H9 (cell line): ENCODE results near the gene TMEM158. TPM values are rescaled to one million over a fixed set of nuclear protein-coding genes. Genes with fewer than 3 reads are reported as not detected.

Source experiments
- DNase-seq: peaks from one replicate; pipeline ENCODE4 v3.0.0-alpha.2; 2017
- H2AFZ ChIP-seq: one replicate; pipeline ENCODE4 v1.6.1; 2013; ENCODE audit warnings: mild to moderate bottlenecking, low read length, control low read depth, moderate library complexity
- H2AK5ac ChIP-seq: 2 replicates; pipeline ENCODE4 v1.6.1; 2013; ENCODE audit warnings: low read length, control low read depth, mixed read lengths; ENCODE audit not compliant: insufficient read length
- H2BK120ac ChIP-seq: one replicate; pipeline ENCODE4 v1.6.1; 2013; ENCODE audit warnings: low read depth, mild to moderate bottlenecking, low read length, control low read depth, inconsistent platforms; ENCODE audit not compliant: poor library complexity, severe bottlenecking
- H2BK12ac ChIP-seq: 2 replicates; pipeline ENCODE4 v1.6.1; 2013; ENCODE audit warnings: low read length, control low read depth, mixed read lengths, low read depth; ENCODE audit not compliant: insufficient read length
- H2BK15ac ChIP-seq: 2 replicates; pipeline ENCODE4 v1.6.1; 2013; ENCODE audit warnings: low read depth, low read length, control low read depth
- H2BK20ac ChIP-seq: one replicate; pipeline ENCODE4 v1.6.1; 2013; ENCODE audit warnings: low read depth, mild to moderate bottlenecking, low read length, control low read depth, inconsistent platforms; ENCODE audit not compliant: poor library complexity, severe bottlenecking
- H2BK5ac ChIP-seq: 2 replicates; pipeline ENCODE4 v1.6.1; 2013; ENCODE audit warnings: low read length, control low read depth, mixed read lengths; ENCODE audit not compliant: insufficient read length
- H3K14ac ChIP-seq: 2 replicates; pipeline ENCODE4 v1.6.1; 2013; ENCODE audit warnings: low read length, control low read depth; ENCODE audit not compliant: insufficient read depth
- H3K18ac ChIP-seq: 2 replicates; pipeline ENCODE4 v1.6.1; 2013; ENCODE audit warnings: low read depth, mild to moderate bottlenecking, mixed read lengths, low read length, control low read depth; ENCODE audit not compliant: insufficient read length
- H3K23ac ChIP-seq: 2 replicates; pipeline ENCODE4 v1.6.1; 2013; ENCODE audit warnings: low read length, control low read depth, mixed read lengths, low read depth; ENCODE audit not compliant: insufficient read length
- H3K23me2 ChIP-seq: 2 replicates; pipeline ENCODE4 v1.6.1; 2013; ENCODE audit warnings: low read depth, mild to moderate bottlenecking, mixed read lengths, low read length, control low read depth; ENCODE audit not compliant: insufficient read length, poor library complexity, severe bottlenecking
- H3K27ac ChIP-seq: 2 replicates; pipeline ENCODE4 v1.5.1; 2013; ENCODE audit warnings: low read length, control low read depth, mixed read lengths, low read depth; ENCODE audit not compliant: insufficient read length
- H3K27me3 ChIP-seq: 2 replicates; pipeline ENCODE4 v1.6.1; 2013; ENCODE audit warnings: low read length, control low read depth, inconsistent platforms; ENCODE audit not compliant: insufficient read depth
- H3K4ac ChIP-seq: 2 replicates; pipeline ENCODE4 v1.6.1; 2013; ENCODE audit warnings: low read depth, mild to moderate bottlenecking, control low read depth, inconsistent platforms, low read length, moderate library complexity
- H3K4me1 ChIP-seq: 2 replicates; pipeline ENCODE4 v1.6.1; 2013; ENCODE audit warnings: low read length, control low read depth, inconsistent platforms; ENCODE audit not compliant: insufficient read depth
- H3K4me2 ChIP-seq: 2 replicates; pipeline ENCODE4 v1.6.1; 2013; ENCODE audit warnings: low read length, control low read depth, mixed read lengths; ENCODE audit not compliant: insufficient read length, insufficient read depth
- H3K56ac ChIP-seq: 2 replicates; pipeline ENCODE4 v1.6.1; 2013; ENCODE audit warnings: low read depth, mild to moderate bottlenecking, mixed read lengths, low read length, control low read depth; ENCODE audit not compliant: insufficient read length
- H3K79me1 ChIP-seq: 2 replicates; pipeline ENCODE4 v1.6.1; 2013; ENCODE audit warnings: low read depth, mild to moderate bottlenecking, moderate library complexity, low read length, control low read depth, inconsistent platforms; ENCODE audit not compliant: insufficient read depth, poor library complexity, severe bottlenecking
- H3K79me2 ChIP-seq: 2 replicates; pipeline ENCODE4 v1.6.1; 2013; ENCODE audit warnings: low read length, control low read depth, inconsistent platforms; ENCODE audit not compliant: insufficient read depth
- H3K9ac ChIP-seq: 2 replicates; pipeline ENCODE4 v1.6.1; 2013; ENCODE audit warnings: low read length, control low read depth, mixed read lengths; ENCODE audit not compliant: insufficient read length; ENCODE audit errors: extremely low read depth
- H3K9me3 ChIP-seq: one replicate; pipeline ENCODE4 v1.6.1; 2013; ENCODE audit warnings: low read depth, low read length, inconsistent platforms; ENCODE audit not compliant: control insufficient read depth
- H3T11ph ChIP-seq: one replicate; pipeline ENCODE4 v1.6.1; 2013; ENCODE audit warnings: mild to moderate bottlenecking, low read length, control low read depth, inconsistent platforms
- H4K20me1 ChIP-seq: one replicate; pipeline ENCODE4 v1.6.1; 2013; ENCODE audit not compliant: control insufficient read depth, insufficient read length, insufficient read depth
- H4K5ac ChIP-seq: 2 replicates; pipeline ENCODE4 v1.6.1; 2013; ENCODE audit warnings: low read depth, mild to moderate bottlenecking, mixed read lengths, low read length, control low read depth; ENCODE audit not compliant: insufficient read length
- H4K8ac ChIP-seq: replicated peaks from 2 replicates; pipeline ENCODE4 v1.6.1; 2013; ENCODE audit warnings: low read length, control low read depth, mixed read lengths, low read depth; ENCODE audit not compliant: insufficient read length
- H4K91ac ChIP-seq: 2 replicates; pipeline ENCODE4 v1.6.1; 2013; ENCODE audit warnings: low read depth, mild to moderate bottlenecking, moderate library complexity, mixed read lengths, low read length, control low read depth; ENCODE audit not compliant: insufficient read length
- H3K27ac Mint-ChIP-seq, 3 experiments: 2 replicates in 2 of 3; 3 replicates in 1 of 3; pipeline ENCODE4 v1.8.0; 2020 to 2021; ENCODE audit warnings: mixed read lengths in 3 of 3, mild to moderate bottlenecking in 1 of 3, moderate library complexity in 1 of 3
- H3K27me3 Mint-ChIP-seq: 2 replicates; pipeline ENCODE4 v1.8.0; 2021; ENCODE audit warnings: low read depth, mild to moderate bottlenecking, moderate library complexity, mixed read lengths
- H3K36me3 Mint-ChIP-seq, 3 experiments: 2 replicates in 2 of 3; 3 replicates in 1 of 3; pipeline ENCODE4 v1.8.0; 2020 to 2021; ENCODE audit warnings: low read depth in 3 of 3, mixed read lengths in 3 of 3; ENCODE audit not compliant: insufficient read depth in 1 of 3
- H3K4me1 Mint-ChIP-seq, 2 experiments: 2 replicates each; pipeline ENCODE4 v1.8.0; 2020; ENCODE audit warnings: mixed read lengths in 2 of 2
- H3K4me3 Mint-ChIP-seq, 2 experiments: 2 replicates in 1 of 2; 3 replicates in 1 of 2; pipeline ENCODE4 v1.8.0; 2020 to 2021; ENCODE audit warnings: mild to moderate bottlenecking in 2 of 2, mixed read lengths in 2 of 2, moderate library complexity in 1 of 2
- H3K9me3 Mint-ChIP-seq, 2 experiments: 2 replicates in 1 of 2; 3 replicates in 1 of 2; pipeline ENCODE4 v1.8.0; 2020; ENCODE audit warnings: mild to moderate bottlenecking in 2 of 2, mixed read lengths in 2 of 2, moderate library complexity in 1 of 2
- WGBS: extraction: QIAGEN DNeasy Blood & Tissue Kit; methylation state at CpG from one replicate; pipeline ENCODE4 v1.1.7; 2013; ENCODE audit warnings: missing lambda C conversion rate, low lambda C conversion rate, mixed read lengths; ENCODE audit not compliant: insufficient read length; ENCODE audit errors: extremely low coverage; 5-methylcytosine and 5-hydroxymethylcytosine counted together
- total RNA-seq: library from RNA; stranded (reverse); gene quantifications from 2 replicates; pipeline ENCODE4 v1.2.1, GENCODE V29; 2021
- TF ChIP-seq, protein P1 (sequence below): fragments of 200-600 bp; sonication (generic); conservative IDR thresholded peaks from 3 replicates; pipeline ENCODE4 v1.8.0; 2021; ENCODE audit warnings: antibody characterized with exemption, mild to moderate bottlenecking

The TMEM158 gene
- total RNA-seq, 1 experiment from 2014 or later: 29.1 TPM

GRCh38 chr3:45272828-45273470, 46.9 kb upstream of the TMEM158 start:
- H3K9ac ChIP-seq: no peak overlapping the region
- H3K56ac ChIP-seq: no peak overlapping the region
- H3K23me2 ChIP-seq: no peaks in the 10 kb centered on the region
- no peak for DNase-seq
- no peak overlapping the region for H3T11ph ChIP-seq
- H2AK5ac ChIP-seq: no peak overlapping the region
- H3K36me3 Mint-ChIP-seq: peaks cover 4 to 15% (median 4%) of the 10 kb centered on the region in 3 experiments; a peak in 3 of 7 replicates
- no peaks in the 10 kb centered on the region; the same call in 1 of the 2 replicates for H3K4me1 ChIP-seq
- no peak overlapping the region for H3K18ac ChIP-seq
- H2AFZ ChIP-seq: no peak overlapping the region
- no peak overlapping the region for H2BK120ac ChIP-seq
- H3K27ac ChIP-seq: no peak overlapping the region
- H3K27me3 Mint-ChIP-seq: peaks cover 20% of the 10 kb centered on the region
- no peak overlapping the region for H2BK15ac ChIP-seq
- no peaks in the 10 kb centered on the region for H4K20me1 ChIP-seq
- H4K8ac ChIP-seq: no peak overlapping the region
- H3K4ac ChIP-seq: no peak overlapping the region
- TF ChIP-seq, protein P1, sequence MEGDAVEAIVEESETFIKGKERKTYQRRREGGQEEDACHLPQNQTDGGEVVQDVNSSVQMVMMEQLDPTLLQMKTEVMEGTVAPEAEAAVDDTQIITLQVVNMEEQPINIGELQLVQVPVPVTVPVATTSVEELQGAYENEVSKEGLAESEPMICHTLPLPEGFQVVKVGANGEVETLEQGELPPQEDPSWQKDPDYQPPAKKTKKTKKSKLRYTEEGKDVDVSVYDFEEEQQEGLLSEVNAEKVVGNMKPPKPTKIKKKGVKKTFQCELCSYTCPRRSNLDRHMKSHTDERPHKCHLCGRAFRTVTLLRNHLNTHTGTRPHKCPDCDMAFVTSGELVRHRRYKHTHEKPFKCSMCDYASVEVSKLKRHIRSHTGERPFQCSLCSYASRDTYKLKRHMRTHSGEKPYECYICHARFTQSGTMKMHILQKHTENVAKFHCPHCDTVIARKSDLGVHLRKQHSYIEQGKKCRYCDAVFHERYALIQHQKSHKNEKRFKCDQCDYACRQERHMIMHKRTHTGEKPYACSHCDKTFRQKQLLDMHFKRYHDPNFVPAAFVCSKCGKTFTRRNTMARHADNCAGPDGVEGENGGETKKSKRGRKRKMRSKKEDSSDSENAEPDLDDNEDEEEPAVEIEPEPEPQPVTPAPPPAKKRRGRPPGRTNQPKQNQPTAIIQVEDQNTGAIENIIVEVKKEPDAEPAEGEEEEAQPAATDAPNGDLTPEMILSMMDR: no peak
- H3K27ac Mint-ChIP-seq: no peak overlapping the region
- no peaks in the 10 kb centered on the region for H3K79me2 ChIP-seq
- no peak overlapping the region for H2BK5ac ChIP-seq
- no CpG with 5 or more reads among the region's 6 CpGs for WGBS
- H3K4me3 Mint-ChIP-seq: no peak overlapping the region
- no peaks in the 10 kb centered on the region for H3K79me1 ChIP-seq
- H3K9me3 Mint-ChIP-seq: peaks cover 13% of the 10 kb centered on the region in 2 experiments
- no peak overlapping the region for H3K4me2 ChIP-seq
- no peak overlapping the region for H3K14ac ChIP-seq
- H3K23ac ChIP-seq: no peak overlapping the region
- no peak overlapping the region for H2BK12ac ChIP-seq
- H3K27me3 ChIP-seq: no peaks in the 10 kb centered on the region
- H3K4me1 Mint-ChIP-seq: peaks cover 40 to 46% of the 10 kb centered on the region in 2 experiments
- no peaks in the 10 kb centered on the region for H3K9me3 ChIP-seq
- no peak overlapping the region for H4K5ac ChIP-seq
- no peak overlapping the region for H2BK20ac ChIP-seq
- H4K91ac ChIP-seq: no peak overlapping the region
